Activated CD4-positive, alpha-beta T cell treated with anti-CD3 and anti-CD28 coated beads, Interleukin-2, amount 50 U/mL, for 24 hours (primary cell): ENCODE measurements around the gene PRKD3.
"Not testable (repeated sequence)": the region's sequence is repeated elsewhere in the genome, so short reads cannot be mapped to it uniquely, and the experiment has no call there.

Source experiments
- DNase-seq, 2 donors: peaks; one replicate each; pipeline ENCODE4 v3.0.0-alpha.2; 2020; ENCODE audit warnings: low read depth in 1 of 2, low spot score in 1 of 2

Gene PRKD3

DNA sequence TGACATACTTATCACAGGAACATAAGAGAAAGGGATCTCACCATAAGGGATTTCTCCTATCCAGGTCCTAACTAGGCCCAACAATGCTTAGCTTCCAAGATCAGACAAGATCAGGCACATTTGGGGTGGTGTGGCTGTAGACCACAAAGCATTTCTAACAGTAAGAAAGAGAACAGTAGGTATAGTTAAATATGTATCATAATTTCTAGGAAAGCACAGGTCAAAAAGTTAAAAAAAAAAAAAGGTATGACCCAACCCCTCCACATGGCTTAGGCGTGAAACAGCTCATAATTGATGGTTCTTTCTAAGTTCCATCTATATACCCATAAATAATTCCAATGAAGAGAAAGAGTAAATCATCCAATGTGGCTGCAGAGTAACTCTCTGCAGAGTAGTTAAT, 6.9 kb downstream of the PRKD3 start:
- DNase-seq: no peak

DNA sequence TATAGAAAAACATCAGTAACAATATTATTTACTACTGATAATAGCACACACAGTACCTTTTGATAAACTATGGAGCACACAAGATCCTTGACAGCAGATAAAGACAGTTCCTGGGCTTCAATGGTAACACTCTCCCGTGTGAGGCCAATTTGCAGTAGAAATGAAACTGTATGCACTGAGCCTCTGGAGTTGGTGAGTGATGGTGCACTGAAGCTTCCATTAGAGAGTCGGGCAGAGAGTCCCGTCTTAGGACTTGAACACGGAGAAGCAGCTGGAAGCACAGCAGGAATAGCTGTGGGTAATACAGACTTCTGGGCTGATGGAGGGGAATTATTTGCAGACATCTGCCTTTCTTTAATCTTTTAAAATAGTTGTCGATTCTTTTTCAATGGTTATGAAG, 8.5 kb downstream of the PRKD3 start:
- no peak for DNase-seq

DNA sequence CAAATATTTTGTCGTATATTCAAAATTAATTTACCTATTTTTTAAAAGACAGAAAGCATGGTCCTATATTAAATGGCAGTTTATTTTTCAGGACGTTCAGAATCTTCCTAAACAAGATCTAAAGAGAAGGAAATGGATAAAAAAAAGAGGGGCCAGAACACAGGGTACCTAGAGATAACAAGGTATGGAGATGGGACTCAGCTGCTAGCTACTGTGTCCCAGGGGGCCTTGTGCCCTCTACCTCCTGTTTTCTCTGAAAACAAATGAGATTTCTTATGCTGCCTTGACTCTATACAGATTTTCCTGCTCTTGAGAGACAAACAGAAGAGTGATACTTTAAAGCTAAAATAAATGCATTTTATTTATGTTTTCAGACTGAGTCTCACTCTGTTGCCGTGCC, 9.3 kb downstream of the PRKD3 start:
- DNase-seq: no peak

DNA sequence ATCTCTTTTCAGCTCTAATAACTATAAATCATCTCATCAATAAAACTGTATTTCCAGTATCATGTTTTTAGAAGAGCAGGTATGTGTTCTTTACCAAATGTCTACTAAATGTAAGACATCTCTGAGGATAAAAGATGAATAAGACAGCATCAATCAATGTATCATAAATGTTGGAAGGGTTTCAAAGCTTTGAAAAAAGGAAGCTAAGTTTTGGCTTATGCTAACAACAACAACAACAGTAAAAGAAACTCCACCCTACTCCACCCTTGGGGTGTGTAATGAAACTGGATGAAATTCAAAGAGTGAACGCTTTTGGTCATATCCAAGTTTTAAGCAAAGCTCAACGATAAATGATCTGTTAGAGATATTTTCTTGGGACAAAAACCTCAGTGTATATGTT, 17.1 kb downstream of the PRKD3 start:
- DNase-seq: no peak

DNA sequence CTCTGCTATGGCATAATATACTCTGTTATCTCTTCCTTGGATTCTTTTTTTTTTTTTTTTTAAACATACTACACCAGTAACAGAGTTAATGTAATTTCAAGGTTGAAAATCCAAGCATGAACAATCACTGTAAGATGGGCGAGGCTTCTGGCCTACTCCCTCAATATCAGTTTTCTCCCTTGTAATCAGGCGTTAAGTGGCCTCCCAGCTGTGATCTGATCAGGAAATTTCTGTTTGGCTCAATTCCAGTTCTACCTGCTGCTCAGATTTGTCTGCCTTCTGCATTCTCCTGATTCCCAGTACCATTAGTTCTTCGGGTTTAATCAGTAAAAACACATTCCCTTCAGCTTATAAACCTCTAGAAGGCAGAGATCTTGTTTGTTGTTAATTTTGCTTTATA, 18.6 kb downstream of the PRKD3 start:
- no peak for DNase-seq

DNA sequence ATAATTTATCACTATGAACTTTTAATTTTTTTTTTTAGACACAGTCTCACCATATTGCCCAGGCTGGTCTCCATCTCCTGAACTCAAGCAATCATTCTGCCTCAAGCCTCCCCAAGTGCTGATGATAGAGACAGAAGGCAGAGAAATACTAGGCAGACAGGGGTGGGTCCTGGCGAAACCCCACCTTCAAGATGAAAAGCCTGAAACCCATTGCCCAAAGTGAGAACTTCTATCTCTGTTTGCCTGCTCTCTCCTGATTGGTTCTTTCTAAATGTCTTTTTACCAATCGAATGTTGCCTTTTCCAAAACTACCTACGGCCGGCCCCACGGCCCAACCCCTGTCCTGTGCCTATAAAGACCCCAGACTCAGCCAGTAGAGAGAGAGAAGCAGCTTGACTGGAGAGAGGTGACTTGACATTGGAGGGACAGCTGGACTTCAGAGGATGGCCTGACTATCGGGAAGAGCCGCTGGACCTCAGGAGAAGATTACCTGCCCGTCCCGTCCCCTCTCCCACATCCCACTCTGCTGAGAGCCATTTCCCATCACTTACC, 21.9 kb downstream of the PRKD3 start:
- no peak for DNase-seq

DNA sequence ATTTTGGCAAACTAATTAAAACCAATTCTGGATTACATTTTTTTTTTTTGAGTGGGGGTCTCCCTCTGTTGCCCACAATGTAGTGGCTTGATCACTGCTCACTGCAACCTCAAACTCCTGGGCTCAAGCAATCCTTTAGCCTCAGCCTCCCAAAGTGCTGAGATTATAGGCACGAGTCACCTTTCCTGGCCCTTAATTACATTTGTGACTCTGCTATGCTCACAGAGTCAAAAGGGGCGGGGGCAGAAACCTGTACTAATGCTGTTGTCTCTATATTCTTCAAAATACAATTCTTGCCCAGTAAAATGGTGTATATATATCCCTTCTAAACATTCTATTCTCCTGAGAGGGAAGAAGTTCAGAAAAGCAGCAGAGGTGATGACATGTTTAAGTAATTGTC, 23.2 kb downstream of the PRKD3 start:
- DNase-seq: no peak

DNA sequence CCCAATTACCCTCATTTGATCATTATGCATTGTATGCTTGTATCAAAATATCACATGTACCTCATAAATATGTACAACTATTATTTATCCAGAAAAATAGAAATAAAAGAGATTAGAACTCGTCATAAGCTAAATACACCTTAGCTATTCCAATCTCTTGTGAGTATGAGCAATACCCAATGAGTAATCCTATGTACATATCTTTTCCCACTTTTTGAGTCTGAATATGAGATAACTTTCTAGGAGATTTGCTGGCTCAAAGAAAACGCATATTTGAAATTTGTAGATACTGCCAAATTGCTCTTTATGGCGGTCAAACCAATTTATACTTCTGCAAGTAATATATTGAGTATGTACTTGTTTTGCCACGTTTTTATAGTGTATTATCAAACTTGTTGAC, 24.1 kb downstream of the PRKD3 start:
- no peak for DNase-seq

DNA sequence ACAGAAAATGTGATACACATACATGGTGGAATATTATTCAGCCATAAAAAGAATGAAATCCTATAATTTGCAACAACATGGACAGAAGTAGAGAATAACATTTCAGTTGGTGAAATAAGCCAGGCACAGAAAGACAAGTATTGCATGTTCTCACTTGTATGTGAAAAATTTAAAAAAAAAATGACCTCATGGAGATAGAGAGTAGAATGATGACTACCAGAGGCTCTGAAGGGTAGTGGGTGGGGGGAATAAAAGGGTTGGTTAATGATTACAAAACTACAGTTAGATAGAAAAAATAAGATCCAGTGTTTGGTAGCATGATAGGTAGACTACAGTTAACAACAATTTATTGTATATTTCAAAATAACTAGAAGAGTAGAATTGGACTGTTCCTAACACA, 24.5 kb downstream of the PRKD3 start:
- DNase-seq: no peak

DNA sequence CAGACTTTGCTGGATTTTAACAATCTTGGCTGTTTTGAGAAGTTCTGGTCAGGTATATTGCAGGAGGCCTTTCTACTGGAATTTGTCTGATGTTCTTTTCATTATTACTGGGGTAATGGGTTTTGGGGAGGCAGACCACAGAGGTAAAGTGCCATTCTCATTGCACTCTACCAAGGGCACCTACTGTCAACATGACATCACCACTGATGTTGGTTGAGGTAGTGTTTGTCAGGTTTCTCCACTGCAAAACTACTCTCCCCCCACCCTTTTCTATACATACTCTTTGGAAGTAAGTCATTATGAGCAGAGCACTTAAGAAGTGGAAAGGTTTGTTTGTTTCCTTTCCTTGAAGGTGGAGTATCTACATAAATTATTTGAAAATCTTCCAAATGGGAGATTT, 27.0 kb downstream of the PRKD3 start:
- no peak for DNase-seq

DNA sequence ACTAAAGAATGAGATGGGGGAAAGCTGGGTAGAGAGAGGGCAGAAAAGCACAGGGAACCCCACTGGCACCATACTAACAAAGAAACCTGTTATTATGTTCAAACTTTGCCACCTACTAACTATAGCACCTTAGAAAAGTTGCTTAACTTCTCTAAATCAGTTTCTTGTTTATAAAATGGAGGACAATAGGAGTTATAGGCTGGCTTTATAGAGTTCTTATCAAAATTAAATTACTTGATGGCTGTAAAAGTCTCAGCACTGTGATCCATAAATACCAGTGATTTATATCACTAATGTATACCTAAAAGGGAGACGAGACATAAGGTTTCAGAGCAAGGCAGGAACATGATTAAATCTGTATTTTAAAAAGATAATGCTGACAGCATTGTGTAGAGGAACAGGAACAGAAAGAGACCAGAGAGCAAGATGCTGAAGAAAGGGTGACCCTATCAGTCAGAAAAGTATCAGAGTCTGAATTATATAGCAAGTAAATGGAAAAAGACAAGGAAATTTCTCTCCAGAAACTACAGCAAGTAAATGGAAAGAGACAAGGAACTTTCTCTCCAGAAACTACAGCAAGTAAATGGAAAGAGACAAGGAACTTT, 29.1 kb downstream of the PRKD3 start:
- DNase-seq: no peak

DNA sequence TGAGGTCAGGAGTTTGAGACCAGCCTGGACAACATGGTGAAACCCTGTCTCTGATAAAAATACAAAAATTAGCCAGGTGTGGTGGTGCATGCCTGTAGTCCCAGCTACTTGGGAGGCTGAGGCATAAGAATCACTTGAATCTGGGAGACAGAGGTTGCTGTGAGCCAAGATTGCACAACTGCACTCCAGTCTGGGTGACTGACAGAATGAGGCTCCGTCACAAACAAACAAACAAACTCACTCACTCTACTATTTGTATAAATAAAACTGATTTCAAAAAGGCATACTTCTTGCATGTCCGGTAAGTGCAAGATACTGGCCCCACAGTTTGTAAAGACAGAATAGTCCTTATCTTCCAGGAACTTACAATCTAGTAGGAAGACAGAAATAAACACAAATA, 29.8 kb downstream of the PRKD3 start:
- DNase-seq: not testable (repeated sequence)

DNA sequence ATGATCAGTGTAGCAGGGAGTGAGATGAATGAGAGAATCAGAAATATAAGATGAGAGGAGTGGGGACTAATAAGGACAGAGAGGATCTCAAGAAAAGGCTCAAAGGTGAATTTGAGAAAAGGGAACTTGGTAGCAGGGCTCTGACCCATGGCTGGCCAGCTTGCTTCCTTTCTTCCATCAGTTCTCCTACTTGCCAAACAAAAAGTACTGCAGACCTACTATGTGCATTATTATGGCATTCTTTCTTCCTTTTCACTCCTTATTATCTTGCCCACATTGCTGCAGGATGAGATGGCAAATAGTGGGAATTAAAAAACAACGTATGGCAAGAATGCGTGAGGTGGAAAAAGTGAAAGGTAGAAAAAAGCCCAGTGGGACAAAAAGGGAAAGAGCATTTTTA, 33.0 kb downstream of the PRKD3 start:
- no peak for DNase-seq

DNA sequence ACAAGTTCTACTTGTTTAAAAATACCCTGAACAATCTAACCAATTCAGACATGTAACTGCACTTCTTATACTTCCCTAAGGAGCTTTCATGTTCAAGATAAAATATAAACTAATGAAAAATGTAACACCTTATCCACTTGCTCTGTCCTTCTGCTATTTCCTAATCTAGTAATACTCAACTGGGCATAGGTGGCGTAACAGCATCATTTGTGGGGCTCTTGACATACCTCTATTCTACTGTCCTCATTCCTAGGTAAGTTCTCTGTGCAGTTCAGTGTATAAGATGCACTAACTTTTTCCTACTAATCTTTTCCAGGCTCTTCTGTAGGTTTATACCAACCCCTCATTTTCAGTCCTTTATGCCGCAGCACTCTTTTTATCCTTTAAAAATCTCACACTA, 36.7 kb downstream of the PRKD3 start:
- DNase-seq: no peak

DNA sequence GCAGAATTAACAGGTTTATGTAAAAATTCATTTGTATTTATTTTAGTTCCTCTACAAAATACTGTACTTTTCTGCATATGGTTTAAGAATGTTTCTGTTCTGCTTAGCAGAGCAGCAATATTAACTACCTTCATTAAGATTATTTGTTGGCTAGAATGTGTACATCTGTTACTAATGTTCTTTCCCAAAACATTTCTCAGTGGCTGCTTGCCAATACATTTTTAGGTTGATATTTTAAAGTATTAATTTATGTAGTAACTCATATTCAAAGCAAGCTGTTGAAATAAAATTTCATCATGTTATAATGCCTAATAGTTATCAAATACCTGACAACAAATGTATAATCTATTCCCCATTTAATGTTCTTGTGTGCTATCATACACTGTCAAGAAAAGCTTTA, 40.3 kb downstream of the PRKD3 start:
- DNase-seq: no peak

DNA sequence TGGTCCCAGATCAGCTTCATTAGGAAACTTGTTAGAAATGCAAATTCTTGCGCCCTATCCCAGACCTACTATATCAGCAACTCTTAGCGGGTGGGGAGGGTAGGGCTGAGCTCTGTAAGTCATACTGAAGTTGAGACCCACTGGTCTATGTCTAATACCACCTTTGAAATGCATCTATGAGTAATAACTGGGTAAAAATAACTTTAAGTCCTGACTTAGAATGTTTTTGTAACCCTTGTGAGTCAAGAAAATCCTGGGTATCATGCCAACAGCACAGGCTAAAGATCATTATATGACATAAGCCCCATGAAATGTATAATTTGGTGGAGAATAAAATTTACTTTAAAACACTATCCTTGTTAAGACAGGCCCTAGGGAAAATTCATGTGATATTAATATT, 41.4 kb downstream of the PRKD3 start:
- DNase-seq: no peak

DNA sequence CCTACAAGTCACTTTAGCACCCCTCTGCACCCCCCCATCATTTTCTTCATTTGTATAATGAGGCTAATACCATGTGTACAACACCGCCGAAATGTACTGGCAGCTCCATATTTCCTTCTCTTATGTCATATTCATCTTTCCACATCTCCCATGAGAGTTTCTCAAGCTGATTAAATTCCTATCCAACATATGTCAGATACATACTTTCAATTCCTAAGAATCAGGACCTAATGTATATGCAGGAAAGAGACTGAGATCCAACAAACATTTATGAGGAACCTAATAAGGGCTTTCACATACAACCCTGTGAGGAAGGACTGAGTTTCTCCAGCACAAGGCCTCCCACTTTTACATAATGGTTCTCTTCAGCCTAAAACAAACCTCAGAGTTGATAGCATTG, 41.9 kb downstream of the PRKD3 start:
- DNase-seq: no peak

DNA sequence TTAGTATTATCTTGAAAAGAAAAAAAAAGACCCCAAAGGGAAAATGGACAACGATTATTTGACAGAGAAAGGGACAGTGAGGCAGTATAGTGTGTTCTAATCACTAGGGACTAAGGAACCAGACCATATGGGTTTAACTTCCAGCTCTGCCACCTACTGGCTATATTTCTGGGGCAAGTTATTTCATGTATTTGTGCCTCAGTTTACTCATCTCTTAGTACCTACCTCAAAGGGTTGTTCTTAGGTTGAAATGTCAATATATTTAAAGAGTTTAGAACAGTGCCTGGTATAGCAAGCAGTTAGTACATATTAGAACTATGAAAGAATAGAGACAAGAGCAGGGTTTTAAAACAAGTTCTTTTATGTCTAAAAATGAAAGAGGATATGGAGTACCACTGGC, 42.7 kb downstream of the PRKD3 start:
- no peak for DNase-seq

DNA sequence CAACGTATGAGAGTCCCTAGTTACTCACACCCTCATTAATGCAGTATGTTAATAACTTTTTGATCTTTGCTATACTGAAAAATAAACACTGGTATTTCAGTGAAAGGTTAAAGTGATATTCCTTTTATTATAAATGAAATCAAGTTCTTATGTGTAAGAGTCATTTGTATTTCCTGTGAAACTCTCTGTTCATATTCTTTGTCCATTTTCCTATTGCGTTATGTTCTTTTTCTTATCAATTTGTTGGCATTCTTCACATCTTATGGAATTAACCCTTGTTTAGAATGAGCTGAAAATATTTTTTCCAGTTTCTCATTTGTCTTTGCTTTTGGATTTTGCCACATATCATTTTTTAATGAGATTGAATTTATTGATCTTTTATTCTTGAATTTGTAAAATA, 48.3 kb downstream of the PRKD3 start:
- no peak for DNase-seq
